Left lung (tissue), 10 donors: ENCODE measurements around the gene PIK3AP1. TPM values are rescaled to one million over a fixed set of nuclear protein-coding genes. Genes with fewer than 3 reads are reported as not detected.
"Not testable (repeated sequence)": the region's sequence is repeated elsewhere in the genome, so short reads cannot be mapped to it uniquely, and the experiment has no call there.

Experiments used
- ATAC-seq: fragments of 200-7000 bp; cut with Tn5 transposase; one replicate; pipeline ENCODE4 v1.9.1; 2020; ENCODE audit warnings: moderate library complexity
- DNase-seq, 4 donors: peaks; one replicate each; pipeline ENCODE4 v3.0.0-alpha.2; 2013 to 2020
- H3K27ac ChIP-seq, 2 donors: fragments of 200-600 bp; sonication (generic) in 1 of 2; one replicate each; pipeline versions ENCODE4 v1.5.0 to v1.8.0; 2020 to 2021
- H3K27me3 ChIP-seq, 2 donors: fragments of 200-600 bp; sonication (generic) in 1 of 2; one replicate each; pipeline versions ENCODE4 v1.5.0 to v1.8.0; 2020 to 2021
- H3K36me3 ChIP-seq, 2 donors: fragments of 200-600 bp; sonication (generic) in 1 of 2; one replicate each; pipeline versions ENCODE4 v1.5.0 to v1.8.0; 2020 to 2021
- H3K4me1 ChIP-seq, 2 donors: fragments of 200-600 bp; one replicate each; pipeline ENCODE4 v1.8.0; 2021
- H3K4me3 ChIP-seq, 2 donors: fragments of 200-600 bp; sonication (generic) in 1 of 2; one replicate each; pipeline versions ENCODE4 v1.5.0 to v1.8.0; 2020 to 2021; ENCODE audit warnings: mild to moderate bottlenecking in 1 of 2
- H3K9me3 ChIP-seq, 2 donors: fragments of 200-600 bp; sonication (generic) in 1 of 2; one replicate each; pipeline versions ENCODE4 v1.5.0 to v1.8.0; 2020 to 2021
- CTCF ChIP-seq, 2 donors: fragments of 200-600 bp; sonication (generic) in 1 of 2; IDR thresholded peaks; one replicate each; pipeline versions ENCODE4 v1.5.0 to v1.8.0; 2021; ENCODE audit warnings: antibody characterized with exemption in 2 of 2
- intact Hi-C, 2 donors: fragments of 100-400 bp; cut with DNase I; formaldehyde crosslinking; loops; one replicate each; pipeline versions ENCODE4 v1.11.2 to v1.14.2; 2022
- polyA plus RNA-seq, 6 donors: library from polyadenylated mRNA; unstranded; fragments of 120-200 nt; gene quantifications; one replicate each; pipeline ENCODE4 v1.2.1, GENCODE V29; 2013; ENCODE audit not compliant: insufficient read length in 6 of 6
- total RNA-seq, 2 donors: library from RNA; stranded (reverse); fragmentation: NEBNext Ultra II Directional; extraction: Animal tissue kit (Norgen Biotek cat#: 25700); gene quantifications; one replicate each; pipeline ENCODE4 v1.2.1, GENCODE V29; 2021
- donor health status: DM: no; HTN: yes; CAD: no.
- donor health status: DM: no; HTN: no; CAD: no.

Gene PIK3AP1
- total and polyA plus RNA-seq, 8 donors: 2.3 to 91.3 (median 3.6) TPM

DNA sequence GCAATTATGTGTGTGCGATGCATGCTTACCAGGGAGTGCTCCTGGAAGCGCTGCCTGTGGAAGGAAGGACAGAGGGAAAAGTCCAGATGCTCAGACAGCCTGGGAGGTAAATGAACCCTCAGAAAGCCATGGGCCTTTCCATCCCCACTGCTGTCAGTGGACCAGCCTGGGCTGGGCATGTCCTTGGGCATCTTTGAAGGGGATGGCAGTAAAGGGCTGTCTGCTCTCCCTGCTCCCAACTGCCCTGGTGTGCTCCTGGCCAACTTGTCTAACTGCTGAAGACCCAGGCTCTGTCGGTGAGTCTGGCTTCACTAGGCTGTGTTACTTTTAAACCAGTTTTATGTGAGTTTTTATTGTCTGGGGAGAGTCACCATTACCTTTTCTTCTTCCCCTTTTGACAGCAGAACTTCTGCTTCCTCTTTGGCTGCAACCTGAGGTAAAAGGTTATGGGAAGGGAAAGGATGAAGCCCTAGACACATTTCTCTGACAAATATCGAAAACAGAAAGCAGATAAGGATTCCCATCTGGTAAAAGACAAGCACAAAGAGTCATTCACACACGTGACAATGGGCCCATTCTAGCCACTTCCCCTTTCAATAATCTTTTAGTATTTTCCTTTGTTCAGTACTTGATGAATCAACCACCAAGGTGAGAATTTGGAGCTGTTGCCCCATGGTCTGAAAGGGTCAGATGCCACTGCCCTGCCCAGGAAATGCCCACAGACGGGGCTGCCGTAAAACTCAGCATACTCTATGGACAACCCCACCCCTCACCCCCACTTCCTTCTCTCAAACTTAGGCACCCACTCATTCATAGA lies 27.6 kb upstream of the PIK3AP1 start:
- intact Hi-C loops: no loop called here
- ATAC-seq: peak; percentile 29

DNA sequence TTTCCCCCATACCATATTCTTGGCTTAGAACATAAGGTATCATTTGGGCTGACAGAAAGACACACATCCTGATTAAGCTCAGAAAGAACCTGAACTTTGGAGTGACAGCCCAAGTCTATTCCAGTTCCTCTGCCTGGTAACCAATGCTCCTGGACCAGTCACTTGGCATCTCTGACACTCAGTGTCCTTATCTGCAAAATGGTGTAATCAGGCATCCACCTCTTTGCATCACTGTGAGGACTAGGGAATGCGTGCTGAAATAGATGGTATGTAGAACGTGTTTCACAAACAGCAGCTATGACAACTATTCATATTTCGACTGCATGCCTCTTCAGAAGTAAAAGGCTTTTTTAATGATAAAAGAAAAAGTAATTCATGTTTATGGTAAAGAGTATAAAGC lies 26.2 kb upstream of the PIK3AP1 start:
- H3K4me1 ChIP-seq: peaks cover 0 to 28% of the 10 kb centered on the region in 2 donors
- no peaks in the 10 kb centered on the region for H3K36me3 ChIP-seq
- no peak overlapping the region for H3K27ac ChIP-seq
- no peak for ATAC-seq
- intact Hi-C loops: no loop called here
- TF ChIP-seq CTCF (IDR thresholded peaks at IDR 0.05): no peak
- no peaks in the 10 kb centered on the region for H3K9me3 ChIP-seq
- H3K4me3 ChIP-seq: no peak overlapping the region
- H3K27me3 ChIP-seq: no peaks in the 10 kb centered on the region
- DNase-seq: no peak

More for the DNA sequence above, 27.6 kb upstream of the PIK3AP1 start:
- H3K4me3 ChIP-seq: no peak overlapping the region
- no peak for TF ChIP-seq CTCF (IDR thresholded peaks at IDR 0.05)
- no peak for DNase-seq
- peaks cover 0 to 25% of the 10 kb centered on the region in 2 donors for H3K4me1 ChIP-seq
- peak overlapping the region in 1 of 2 donors; percentile 79 for H3K27ac ChIP-seq
- no peaks in the 10 kb centered on the region for H3K9me3 ChIP-seq
- no peaks in the 10 kb centered on the region for H3K36me3 ChIP-seq
- H3K27me3 ChIP-seq: no peaks in the 10 kb centered on the region

- TF ChIP-seq CTCF (IDR thresholded peaks at IDR 0.05): no peak
- ATAC-seq (no peak), DNase-seq (no peak)
- H3K27me3 ChIP-seq: peaks cover 0 to under 1% of the 10 kb centered on the region in 2 donors
- no peak overlapping the region for H3K4me3 ChIP-seq
- no peaks in the 10 kb centered on the region for H3K9me3 ChIP-seq
- no peaks in the 10 kb centered on the region for H3K36me3 ChIP-seq
- H3K27ac ChIP-seq: no peak overlapping the region
- intact Hi-C loops: no loop called here
- H3K4me1 ChIP-seq: peaks cover 0 to 32% of the 10 kb centered on the region in 2 donors
Measured at GRCh38 chr10:96745950-96746349, 25.6 kb upstream of the PIK3AP1 start.

DNA sequence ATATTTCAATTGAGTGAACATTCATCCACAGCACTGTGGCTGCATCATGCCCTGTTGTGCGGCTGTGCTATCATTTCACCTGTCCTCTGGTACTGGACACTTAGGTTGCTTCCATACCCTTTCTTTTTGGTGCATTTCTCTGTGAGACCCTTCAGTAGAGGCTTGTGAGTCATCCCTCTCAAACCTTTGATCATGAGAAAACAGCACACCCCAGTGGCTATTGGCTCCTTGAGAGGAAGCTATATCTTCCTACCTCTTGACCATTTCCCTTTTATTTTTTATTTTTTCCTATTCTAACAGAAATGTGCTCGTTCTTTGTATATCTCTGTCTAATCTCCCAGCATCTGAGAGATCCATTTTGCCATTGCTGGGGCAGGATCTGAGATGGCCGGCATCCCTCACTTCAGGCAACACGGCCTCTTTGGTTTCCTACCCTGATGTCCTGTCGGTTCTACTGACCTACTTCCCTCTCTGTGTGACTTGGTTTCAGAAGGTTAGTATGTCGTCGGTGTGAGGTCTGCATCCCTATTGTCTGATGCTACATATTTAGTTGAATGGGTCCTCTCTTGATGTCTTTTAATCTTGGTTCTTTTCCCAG lies 23.8 kb upstream of the PIK3AP1 start:
- intact Hi-C loops: no loop called here
- Histone ChIP-seq H3K4me1 (peaks cover 0 to 47% of the 10 kb centered on the region in 2 donors), H3K27me3 (peaks cover 0 to 5% of the 10 kb centered on the region in 2 donors), H3K9me3 (no peaks in the 10 kb centered on the region), H3K36me3 (no peaks in the 10 kb centered on the region), H3K4me3 (no peak overlapping the region), H3K27ac (no peak overlapping the region)
- TF ChIP-seq CTCF (IDR thresholded peaks at IDR 0.05): peak in 1 of 2 donors; percentile 23
- ATAC-seq: peak; percentile 15
- peak in 1 of 4 donors; percentile 26 for DNase-seq

DNA sequence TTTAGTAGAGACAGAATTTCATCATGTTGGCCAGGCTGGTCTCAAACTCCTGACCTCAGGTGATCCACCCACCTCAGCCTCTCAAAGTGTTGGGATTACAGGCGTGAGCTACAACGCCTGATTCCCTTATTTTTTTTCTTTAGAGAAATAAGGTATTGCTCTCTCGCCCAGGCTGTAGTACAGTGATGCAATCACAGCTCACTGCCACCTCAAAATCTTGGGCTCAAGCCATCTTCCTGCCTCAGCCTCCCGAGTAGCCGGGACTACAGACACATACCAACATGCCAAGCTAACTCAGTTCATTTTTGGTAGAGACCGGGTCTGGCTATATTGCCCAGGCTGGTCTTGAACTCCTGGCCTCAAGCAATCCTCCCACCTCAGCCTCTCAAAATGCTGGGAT lies 21.2 kb upstream of the PIK3AP1 start:
- intact Hi-C loops, H3K9me3 ChIP-seq, DNase-seq, H3K27me3 ChIP-seq, H3K4me3 ChIP-seq, H3K36me3 ChIP-seq, ATAC-seq: not testable (repeated sequence)
- H3K4me1 ChIP-seq: peaks cover 0 to 34% of the 10 kb centered on the region in 2 donors
- H3K27ac ChIP-seq: peak overlapping the region; percentile 20 to 85
